Stimulated activated effector memory CD8-positive, alpha-beta T cell treated with anti-CD3 and anti-CD28 coated beads, Interleukin-12 subunit alpha, Interleukin-12 subunit beta, amount 100 ng/mL, for 72 hours (primary cell): ENCODE measurements around the gene CXCR6.
A peak's percentile ranks its signal among the peaks of the same experiment; 100 is the strongest.

ENCODE experiments used
- ATAC-seq: fragments of 150-1000 bp; cut with Tn5 transposase; 2 replicates; pipeline ENCODE4 v1.10.0; 2021
- DNase-seq, 2 donors: peaks; one replicate each; pipeline ENCODE4 v3.0.0; 2021 to 2022; ENCODE audit warnings: low spot score in 2 of 2
- H3K27ac Mint-ChIP-seq: one replicate; pipeline ENCODE4 v1.8.0; 2022; ENCODE audit warnings: mild to moderate bottlenecking, mixed read lengths
- H3K36me3 Mint-ChIP-seq: one replicate; pipeline ENCODE4 v1.8.0; 2022; ENCODE audit warnings: mild to moderate bottlenecking, mixed read lengths
- H3K4me1 Mint-ChIP-seq: one replicate; pipeline ENCODE4 v1.8.0; 2022; ENCODE audit warnings: mixed read lengths
- H3K4me3 Mint-ChIP-seq: one replicate; pipeline ENCODE4 v1.8.0; 2022; ENCODE audit warnings: mild to moderate bottlenecking, mixed read lengths
- H3K9me3 Mint-ChIP-seq: one replicate; pipeline ENCODE4 v1.8.0; 2022; ENCODE audit warnings: mixed read lengths

The CXCR6 gene

GRCh38 chr3:45915059-45915439, 28.2 kb upstream of the CXCR6 start:
- ATAC-seq (no peak), DNase-seq (no peak)
- peaks cover 61% of the 10 kb centered on the region for H3K4me1 Mint-ChIP-seq
- peaks cover 47% of the 10 kb centered on the region for H3K36me3 Mint-ChIP-seq
- peak overlapping the region; percentile 68 for H3K4me3 Mint-ChIP-seq
- no peaks in the 10 kb centered on the region for H3K9me3 Mint-ChIP-seq
- H3K27ac Mint-ChIP-seq, result peak overlapping the region; percentile 82

- H3K4me3 Mint-ChIP-seq, result peak overlapping the region; percentile 68
- H3K36me3 Mint-ChIP-seq, result peaks cover 53% of the 10 kb centered on the region
- no peaks in the 10 kb centered on the region for H3K9me3 Mint-ChIP-seq
- DNase-seq (peak; percentile 71 to 90), ATAC-seq (peak; percentile 95)
- peak overlapping the region; percentile 82 for H3K27ac Mint-ChIP-seq
- peaks cover 54% of the 10 kb centered on the region for H3K4me1 Mint-ChIP-seq
These were observed 27.6 kb upstream of the CXCR6 start for GRCh38 chr3:45915518-45916231.

- peak overlapping the region; percentile 29 for H3K27ac Mint-ChIP-seq
- peaks cover 58% of the 10 kb centered on the region for H3K4me1 Mint-ChIP-seq
These were observed 25.9 kb upstream of the CXCR6 start for GRCh38 chr3:45917146-45917898.

GRCh38 chr3:45921158-45922038, 21.9 kb upstream of the CXCR6 start:
- ATAC-seq (no peak), DNase-seq (no peak)
- peaks cover 57% of the 10 kb centered on the region for H3K4me1 Mint-ChIP-seq
- no peak overlapping the region for H3K4me3 Mint-ChIP-seq
- peaks cover 100% of the 10 kb centered on the region for H3K36me3 Mint-ChIP-seq
- H3K9me3 Mint-ChIP-seq, result no peaks in the 10 kb centered on the region
- H3K27ac Mint-ChIP-seq, result no peak overlapping the region

More at GRCh38 chr3:45917146-45917898, 25.9 kb upstream of the CXCR6 start:
- ATAC-seq, result no peak
- H3K36me3 Mint-ChIP-seq, result peaks cover 70% of the 10 kb centered on the region
- no peak for DNase-seq
- H3K9me3 Mint-ChIP-seq, result no peaks in the 10 kb centered on the region
- H3K4me3 Mint-ChIP-seq, result no peak overlapping the region

GRCh38 chr3:45922039-45922326, 21.3 kb upstream of the CXCR6 start:
- peaks cover 100% of the 10 kb centered on the region for H3K36me3 Mint-ChIP-seq
- H3K4me1 Mint-ChIP-seq, result peaks cover 51% of the 10 kb centered on the region
- DNase-seq, result no peak
- no peak overlapping the region for H3K27ac Mint-ChIP-seq
- no peak overlapping the region for H3K4me3 Mint-ChIP-seq
- no peak for ATAC-seq
- no peaks in the 10 kb centered on the region for H3K9me3 Mint-ChIP-seq

GRCh38 chr3:45922950-45923590, 20.2 kb upstream of the CXCR6 start:
- no peak overlapping the region for H3K27ac Mint-ChIP-seq
- DNase-seq, result no peak
- no peak for ATAC-seq
- no peak overlapping the region for H3K4me3 Mint-ChIP-seq
- peaks cover 42% of the 10 kb centered on the region for H3K4me1 Mint-ChIP-seq
- H3K36me3 Mint-ChIP-seq, result peaks cover 100% of the 10 kb centered on the region
- no peaks in the 10 kb centered on the region for H3K9me3 Mint-ChIP-seq

GRCh38 chr3:45923755-45924154, 19.5 kb upstream of the CXCR6 start:
- ATAC-seq, result peak; percentile 78
- DNase-seq, result no peak
- no peaks in the 10 kb centered on the region for H3K9me3 Mint-ChIP-seq

GRCh38 chr3:45927881-45928280, 15.4 kb upstream of the CXCR6 start:
- Mint-ChIP-seq H3K9me3 (no peaks in the 10 kb centered on the region), H3K4me3 (no peak overlapping the region), H3K36me3 (peaks cover 100% of the 10 kb centered on the region), H3K4me1 (peaks cover 30% of the 10 kb centered on the region), H3K27ac (no peak overlapping the region)
- no peak for DNase-seq
- ATAC-seq, result no peak

More at GRCh38 chr3:45923755-45924154, 19.5 kb upstream of the CXCR6 start:
- Mint-ChIP-seq H3K36me3 (peaks cover 100% of the 10 kb centered on the region), H3K4me3 (no peak overlapping the region), H3K27ac (no peak overlapping the region), H3K4me1 (peaks cover 42% of the 10 kb centered on the region)

- ATAC-seq (peak; percentile 84), DNase-seq (peak; percentile 52 to 83)
- H3K4me3 Mint-ChIP-seq, result no peak overlapping the region
- H3K4me1 Mint-ChIP-seq, result peaks cover 23% of the 10 kb centered on the region
- H3K36me3 Mint-ChIP-seq, result peaks cover 100% of the 10 kb centered on the region
- peak overlapping the region; percentile 65 for H3K27ac Mint-ChIP-seq
- H3K9me3 Mint-ChIP-seq, result no peaks in the 10 kb centered on the region
These were observed 14.1 kb upstream of the CXCR6 start for GRCh38 chr3:45929042-45929679.

GRCh38 chr3:45931496-45931895, 11.8 kb upstream of the CXCR6 start:
- Mint-ChIP-seq H3K4me3 (no peak overlapping the region), H3K9me3 (no peaks in the 10 kb centered on the region), H3K36me3 (peaks cover 100% of the 10 kb centered on the region), H3K4me1 (peaks cover 22% of the 10 kb centered on the region), H3K27ac (peak overlapping the region; percentile 35)
- ATAC-seq (no peak), DNase-seq (no peak)

GRCh38 chr3:45932112-45932511, 11.2 kb upstream of the CXCR6 start:
- peaks cover 100% of the 10 kb centered on the region for H3K36me3 Mint-ChIP-seq

GRCh38 chr3:45933591-45933990, 9.7 kb upstream of the CXCR6 start:
- ATAC-seq, result no peak

More at GRCh38 chr3:45932112-45932511, 11.2 kb upstream of the CXCR6 start:
- Mint-ChIP-seq H3K9me3 (no peaks in the 10 kb centered on the region), H3K4me1 (peaks cover 22% of the 10 kb centered on the region), H3K27ac (peak overlapping the region; percentile 35), H3K4me3 (no peak overlapping the region)
- DNase-seq (no peak), ATAC-seq (no peak)

GRCh38 chr3:45936261-45936660, 7.0 kb upstream of the CXCR6 start:
- DNase-seq, result no peak
- H3K36me3 Mint-ChIP-seq, result peaks cover 96% of the 10 kb centered on the region

More at GRCh38 chr3:45933591-45933990, 9.7 kb upstream of the CXCR6 start:
- DNase-seq, result no peak
- Mint-ChIP-seq H3K27ac (no peak overlapping the region), H3K4me1 (peaks cover 29% of the 10 kb centered on the region), H3K4me3 (no peak overlapping the region), H3K36me3 (peaks cover 100% of the 10 kb centered on the region), H3K9me3 (no peaks in the 10 kb centered on the region)

GRCh38 chr3:45937206-45938042, 5.8 kb upstream of the CXCR6 start:
- H3K4me3 Mint-ChIP-seq, result no peak overlapping the region
- no peak for ATAC-seq
- DNase-seq, result no peak
- H3K27ac Mint-ChIP-seq, result peak overlapping the region; percentile 29
- peaks cover 92% of the 10 kb centered on the region for H3K36me3 Mint-ChIP-seq
- peaks cover 51% of the 10 kb centered on the region for H3K4me1 Mint-ChIP-seq
- no peaks in the 10 kb centered on the region for H3K9me3 Mint-ChIP-seq

More at GRCh38 chr3:45936261-45936660, 7.0 kb upstream of the CXCR6 start:
- Mint-ChIP-seq H3K27ac (no peak overlapping the region), H3K4me3 (no peak overlapping the region), H3K4me1 (peaks cover 44% of the 10 kb centered on the region), H3K9me3 (no peaks in the 10 kb centered on the region)
- ATAC-seq, result no peak
